HG03469 (cell line): ENCODE measurements around the gene KY.

Experiments used
- ATAC-seq: cut with Tn5 transposase; IDR thresholded peaks from one replicate; pipeline ENCODE4 v1.9.1; 2021; ENCODE audit warnings: mild to moderate bottlenecking, moderate library complexity, moderate number of reproducible peaks; ENCODE audit not compliant: unreplicated experiment

Gene KY

GRCh38 chr3:134650431-134651346 lies at the start of gene KY:
Gene KY, minus strand, starts transcription at chr3:134651022. Its CDS starts 62 bp downstream, at chr3:134650960.
- ATAC-seq: no peak

GRCh38 chr3:134699721-134700120 lies 48.9 kb upstream of the KY start:
- no peak for ATAC-seq

- ATAC-seq: no peak
These were observed 48.4 kb upstream of the KY start for GRCh38 chr3:134699141-134699711.

GRCh38 chr3:134697830-134698689 lies 47.2 kb upstream of the KY start:
- ATAC-seq: no peak

- no peak for ATAC-seq
These were observed 45.3 kb upstream of the KY start for GRCh38 chr3:134696155-134696554.

GRCh38 chr3:134694946-134695543 lies 44.2 kb upstream of the KY start:
- no peak for ATAC-seq

GRCh38 chr3:134694466-134694865 lies 43.6 kb upstream of the KY start:
- no peak for ATAC-seq

- no peak for ATAC-seq
These were observed 43.0 kb upstream of the KY start for GRCh38 chr3:134693804-134694203.

GRCh38 chr3:134693226-134693625 lies 42.4 kb upstream of the KY start:
- ATAC-seq: no peak

GRCh38 chr3:134690226-134690625 lies 39.4 kb upstream of the KY start:
- ATAC-seq: no peak

GRCh38 chr3:134687642-134688041 lies 36.8 kb upstream of the KY start:
- no peak for ATAC-seq

- no peak for ATAC-seq
These were observed 35.3 kb upstream of the KY start for GRCh38 chr3:134685929-134686802.

GRCh38 chr3:134682196-134682880 lies 31.5 kb upstream of the KY start:
- no peak for ATAC-seq

GRCh38 chr3:134681522-134681900 lies 30.7 kb upstream of the KY start:
- no peak for ATAC-seq

GRCh38 chr3:134680796-134681521 lies 30.1 kb upstream of the KY start:
- ATAC-seq: no peak

GRCh38 chr3:134677987-134678308 lies 27.1 kb upstream of the KY start:
- no peak for ATAC-seq

GRCh38 chr3:134677196-134677986 lies 26.6 kb upstream of the KY start:
- no peak for ATAC-seq

- ATAC-seq: no peak
These were observed 25.0 kb upstream of the KY start for GRCh38 chr3:134675726-134676256.
